Body of pancreas (tissue), 4 donors: Measurements from ENCODE around the gene DAP.

Experiments used
- POLR2A ChIP-seq, 3 donors: fragments of 450-650 bp; IDR thresholded peaks; one replicate each; pipeline ENCODE4 v1.6.1; 2016; ENCODE audit warnings: antibody characterized with exemption in 3 of 3, mild to moderate bottlenecking in 2 of 3
- TF ChIP-seq, protein P1 (sequence below), 7 experiments: fragments of 450-650 bp in 4 of 7; fragments of 200-600 bp in 3 of 7; sonication (generic) in 3 of 7; IDR thresholded peaks; one replicate each; pipeline ENCODE4 v1.5.1; 2016 to 2019; ENCODE audit warnings: antibody characterized with exemption in 7 of 7

DNA sequence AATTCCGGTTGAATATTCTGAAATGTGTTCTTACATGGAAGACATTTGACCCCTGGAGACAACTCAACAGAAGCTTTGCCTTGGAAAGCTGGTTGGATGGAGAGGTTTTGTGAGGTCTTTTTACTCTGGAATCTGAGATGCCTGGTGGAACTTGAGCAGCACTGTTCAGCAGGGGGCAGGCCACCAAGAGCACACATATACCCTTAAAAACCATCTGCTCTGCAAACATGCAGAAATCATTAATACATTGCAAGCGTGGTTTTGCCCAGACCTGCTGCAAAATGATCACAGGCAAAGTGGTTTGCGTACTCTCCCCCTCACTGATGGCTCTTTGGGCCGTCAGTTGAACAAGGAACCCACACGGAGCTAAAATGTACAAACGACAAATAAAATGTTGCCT, 32.8 kb upstream of the DAP start:
- no peak for TF ChIP-seq POLR2A (IDR thresholded peaks at IDR 0.05)
- TF ChIP-seq, protein P1, sequence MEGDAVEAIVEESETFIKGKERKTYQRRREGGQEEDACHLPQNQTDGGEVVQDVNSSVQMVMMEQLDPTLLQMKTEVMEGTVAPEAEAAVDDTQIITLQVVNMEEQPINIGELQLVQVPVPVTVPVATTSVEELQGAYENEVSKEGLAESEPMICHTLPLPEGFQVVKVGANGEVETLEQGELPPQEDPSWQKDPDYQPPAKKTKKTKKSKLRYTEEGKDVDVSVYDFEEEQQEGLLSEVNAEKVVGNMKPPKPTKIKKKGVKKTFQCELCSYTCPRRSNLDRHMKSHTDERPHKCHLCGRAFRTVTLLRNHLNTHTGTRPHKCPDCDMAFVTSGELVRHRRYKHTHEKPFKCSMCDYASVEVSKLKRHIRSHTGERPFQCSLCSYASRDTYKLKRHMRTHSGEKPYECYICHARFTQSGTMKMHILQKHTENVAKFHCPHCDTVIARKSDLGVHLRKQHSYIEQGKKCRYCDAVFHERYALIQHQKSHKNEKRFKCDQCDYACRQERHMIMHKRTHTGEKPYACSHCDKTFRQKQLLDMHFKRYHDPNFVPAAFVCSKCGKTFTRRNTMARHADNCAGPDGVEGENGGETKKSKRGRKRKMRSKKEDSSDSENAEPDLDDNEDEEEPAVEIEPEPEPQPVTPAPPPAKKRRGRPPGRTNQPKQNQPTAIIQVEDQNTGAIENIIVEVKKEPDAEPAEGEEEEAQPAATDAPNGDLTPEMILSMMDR (IDR thresholded peaks at IDR 0.05): no peak
